ENCODE measurements around the gene NTM. TPM values are rescaled to one million over a fixed set of nuclear protein-coding genes. Genes with fewer than 3 reads are reported as not detected.
A peak's percentile ranks its signal among the peaks of the same experiment; 100 is the strongest.

The NTM gene
- total RNA-seq, 4 donors from 2014 or later = 1.4 to 2.8 (median 1.7) TPM

DNA sequence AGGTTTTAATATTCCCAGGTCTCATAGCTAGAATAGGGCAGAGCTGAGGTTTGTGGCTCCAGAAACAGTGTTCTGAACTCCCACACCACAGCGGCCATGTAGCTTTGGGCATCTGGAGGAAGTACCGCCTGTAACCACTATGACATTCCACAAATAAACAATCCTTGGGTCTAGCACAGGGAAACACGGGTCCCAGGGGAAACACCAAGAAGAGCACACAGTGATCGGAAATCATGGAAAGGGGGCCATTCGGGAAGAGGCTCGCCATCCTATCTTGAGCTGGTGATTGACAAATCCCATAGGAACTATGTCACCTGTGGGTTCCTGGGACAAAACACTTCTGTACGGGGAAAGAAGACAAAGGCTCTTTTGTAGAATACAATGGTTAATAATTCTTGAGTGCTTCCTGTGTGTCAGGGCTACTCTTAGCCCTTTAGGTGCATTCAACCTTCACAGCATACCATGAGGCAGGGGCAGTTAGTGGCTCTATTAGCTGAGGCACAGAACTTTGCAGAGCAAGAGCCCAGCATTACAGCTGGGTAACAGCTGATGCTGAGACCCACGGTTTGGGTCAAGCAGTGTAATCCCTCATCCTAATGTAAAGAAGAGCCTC lies 514.2 kb downstream of the NTM start:
- Histone ChIP-seq H3K27me3 (no peaks in the 10 kb centered on the region), H3K4me3 (no peak overlapping the region), H3K9me3 (no peaks in the 10 kb centered on the region), H3K36me3 (no peaks in the 10 kb centered on the region), H3K4me1 (peaks cover 0 to 5% (median 0%) of the 10 kb centered on the region in 4 donors), H3K27ac (no peak overlapping the region)
- DNase-seq = no peak
- TF ChIP-seq POLR2A (IDR thresholded peaks at IDR 0.05) = no peak
- TF ChIP-seq CTCF (IDR thresholded peaks at IDR 0.05) = no peak

DNA sequence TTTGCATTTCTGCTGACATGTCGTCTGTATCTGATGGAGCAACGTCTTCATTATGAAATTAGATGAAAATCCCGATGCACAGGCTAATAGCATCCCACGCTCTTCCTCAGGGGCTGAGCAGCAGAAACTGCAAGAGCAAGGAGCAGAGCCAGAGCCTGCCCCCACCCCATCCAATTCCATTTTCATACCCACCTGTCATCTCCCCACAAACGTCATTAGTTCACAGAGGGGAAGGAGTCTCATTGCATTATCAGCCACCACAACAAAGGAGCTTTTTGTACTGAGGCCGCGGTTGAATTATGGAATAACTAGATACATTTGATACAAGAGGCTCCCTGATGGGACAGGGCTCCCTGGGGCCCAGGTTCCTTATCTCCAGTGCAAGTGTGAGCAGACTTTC lies 515.0 kb downstream of the NTM start:
- no peak overlapping the region for H3K4me3 ChIP-seq
- H3K4me1 ChIP-seq = peaks cover 0 to 13% (median 0%) of the 10 kb centered on the region in 4 donors
- H3K27me3 ChIP-seq = no peaks in the 10 kb centered on the region
- DNase-seq = no peak
- H3K9me3 ChIP-seq = no peaks in the 10 kb centered on the region
- H3K27ac ChIP-seq = no peak overlapping the region
- H3K36me3 ChIP-seq = no peaks in the 10 kb centered on the region
- TF ChIP-seq CTCF (IDR thresholded peaks at IDR 0.05) = no peak
- no peak for TF ChIP-seq POLR2A (IDR thresholded peaks at IDR 0.05)

DNA sequence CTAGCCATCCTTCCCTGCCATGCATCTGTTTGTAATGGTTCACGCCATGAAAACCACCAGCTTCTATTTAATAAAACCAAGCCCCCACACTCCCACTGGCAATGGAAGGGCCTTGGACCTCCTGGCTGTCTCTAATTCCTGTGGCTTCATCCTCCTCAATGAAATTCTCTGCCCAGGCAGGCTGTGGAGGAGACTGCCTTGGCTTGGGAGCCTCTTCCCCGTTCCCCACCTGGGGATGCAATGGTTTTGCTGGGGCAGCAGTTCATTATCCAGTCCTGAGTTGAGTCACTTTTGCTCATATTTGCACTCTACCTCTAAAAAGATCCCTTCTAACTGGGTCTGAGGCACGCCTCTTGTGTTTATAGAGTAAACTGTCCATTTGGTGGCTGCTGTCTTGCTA lies 515.8 kb downstream of the NTM start:
- Histone ChIP-seq H3K36me3 (no peaks in the 10 kb centered on the region), H3K9me3 (no peaks in the 10 kb centered on the region), H3K4me3 (no peak overlapping the region), H3K27me3 (no peaks in the 10 kb centered on the region), H3K27ac (no peak overlapping the region), H3K4me1 (peaks cover 0 to 13% (median 0%) of the 10 kb centered on the region in 4 donors)
- DNase-seq = no peak
- no peak for TF ChIP-seq CTCF (IDR thresholded peaks at IDR 0.05)
- no peak for TF ChIP-seq POLR2A (IDR thresholded peaks at IDR 0.05)

DNA sequence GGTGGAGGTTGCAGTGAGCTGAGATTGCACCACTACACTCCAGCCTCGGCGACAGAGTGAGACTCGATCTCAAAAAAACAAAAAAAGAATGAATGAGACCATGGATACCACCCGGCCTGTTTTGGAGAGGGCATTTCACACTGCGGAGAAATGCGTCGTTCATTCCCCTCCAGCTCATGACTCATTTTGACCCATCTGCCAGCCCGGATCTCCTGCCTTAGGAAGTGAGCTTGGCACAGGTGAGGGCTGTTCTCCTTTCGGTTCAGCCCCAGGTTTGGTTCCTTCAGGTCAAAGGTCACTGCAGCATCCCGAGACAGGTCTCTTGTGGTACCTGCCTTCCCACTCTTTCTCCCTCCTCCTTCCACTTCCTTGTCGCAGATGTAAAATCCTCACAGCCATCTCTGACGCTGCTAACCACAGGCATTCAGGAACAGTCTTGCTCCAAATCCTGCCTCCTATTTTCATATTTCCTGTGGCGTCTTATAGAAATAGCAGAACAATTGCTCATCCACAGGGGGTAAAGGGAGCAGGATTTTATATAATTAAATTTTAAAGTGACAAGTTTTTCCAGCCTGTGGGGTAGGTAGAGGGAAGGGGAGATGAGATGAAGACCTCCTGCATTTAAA lies 517.9 kb downstream of the NTM start:
- no peak for DNase-seq
- Histone ChIP-seq H3K27ac (peak overlapping the region in 2 of 4 donors; percentile 12 to 67), H3K4me1 (peaks cover 0 to 13% (median 0%) of the 10 kb centered on the region in 4 donors), H3K9me3 (no peaks in the 10 kb centered on the region), H3K4me3 (no peak overlapping the region), H3K36me3 (no peaks in the 10 kb centered on the region), H3K27me3 (no peaks in the 10 kb centered on the region)
- TF ChIP-seq CTCF (IDR thresholded peaks at IDR 0.05) (no peak), POLR2A (IDR thresholded peaks at IDR 0.05) (no peak)

GRCh38 chr11:131889146-131889577 lies 518.7 kb downstream of the NTM start:
- no peak for DNase-seq
- no peak for TF ChIP-seq POLR2A (IDR thresholded peaks at IDR 0.05)
- TF ChIP-seq CTCF (IDR thresholded peaks at IDR 0.05) = no peak
- Histone ChIP-seq H3K9me3 (no peaks in the 10 kb centered on the region), H3K4me3 (no peak overlapping the region), H3K4me1 (peaks cover 0 to 13% (median 0%) of the 10 kb centered on the region in 4 donors), H3K36me3 (no peaks in the 10 kb centered on the region), H3K27me3 (no peaks in the 10 kb centered on the region), H3K27ac (peak overlapping the region in 1 of 4 donors; percentile 67)

Measured in Peyer's patch (tissue), 4 donors.